Sigmoid colon (tissue), 3 donors: ENCODE measurements around the gene EEF2KMT.

ENCODE experiments used
- CTCF ChIP-seq, 4 experiments: fragments of 450-650 bp in 3 of 4; fragments of 200-600 bp in 1 of 4; IDR thresholded peaks; one replicate each; pipeline ENCODE4 v1.5.1; 2016 to 2019; ENCODE audit warnings: antibody characterized with exemption in 4 of 4, mild to moderate bottlenecking in 3 of 4, moderate library complexity in 2 of 4
- POLR2A ChIP-seq, 2 donors: fragments of 450-650 bp; IDR thresholded peaks; one replicate each; pipeline ENCODE4 v1.6.1; 2016; ENCODE audit warnings: antibody characterized with exemption in 2 of 2, mild to moderate bottlenecking in 2 of 2, moderate library complexity in 2 of 2

- TF ChIP-seq CTCF (IDR thresholded peaks at IDR 0.05) (no peak), POLR2A (IDR thresholded peaks at IDR 0.05) (no peak)
These were observed 61.7 kb downstream of the EEF2KMT start for GRCh38 chr16:5035909-5036227.
